Mesenchymal stem cell (in vitro differentiated cells and primary cell): ENCODE results near the gene CLVS2.

Experiments used
- DNase-seq: peaks from one replicate; pipeline ENCODE4 v3.0.0-alpha.2; 2013
- H2AFZ ChIP-seq: one replicate; pipeline ENCODE4 v1.6.1; 2013; ENCODE audit warnings: low read depth, mild to moderate bottlenecking, control low read depth, inconsistent platforms, low read length, moderate library complexity
- H2AK5ac ChIP-seq: 2 replicates; pipeline ENCODE4 v1.6.1; 2013; ENCODE audit warnings: low read length, moderate library complexity, mild to moderate bottlenecking, inconsistent platforms; ENCODE audit not compliant: severe bottlenecking
- H2BK120ac ChIP-seq: one replicate; pipeline ENCODE4 v1.6.1; 2013; ENCODE audit warnings: low read depth, mild to moderate bottlenecking, inconsistent platforms, low read length, moderate library complexity
- H2BK12ac ChIP-seq, 2 experiments: one replicate each; pipeline ENCODE4 v1.6.1; 2013; ENCODE audit warnings: inconsistent platforms in 2 of 2, low read length in 2 of 2, mild to moderate bottlenecking in 2 of 2, moderate library complexity in 2 of 2, control low read depth in 1 of 2
- H2BK15ac ChIP-seq: one replicate; pipeline ENCODE4 v1.6.1; 2013; ENCODE audit warnings: mild to moderate bottlenecking, low read depth, inconsistent platforms; ENCODE audit not compliant: poor library complexity, severe bottlenecking
- H2BK5ac ChIP-seq: 2 replicates; pipeline ENCODE4 v1.6.1; 2013; ENCODE audit warnings: low read depth, mild to moderate bottlenecking, low read length, control low read depth, inconsistent platforms; ENCODE audit not compliant: poor library complexity, severe bottlenecking
- H3K14ac ChIP-seq, 2 experiments: one replicate each; pipeline ENCODE4 v1.6.1; 2013; ENCODE audit warnings: inconsistent platforms in 2 of 2, low read length in 2 of 2, control low read depth in 1 of 2, mild to moderate bottlenecking in 1 of 2, moderate library complexity in 1 of 2
- H3K18ac ChIP-seq, 2 experiments: one replicate each; pipeline ENCODE4 v1.6.1; 2013; ENCODE audit warnings: inconsistent platforms in 2 of 2, low read length in 2 of 2, control low read depth in 1 of 2, low read depth in 1 of 2, mild to moderate bottlenecking in 1 of 2
- H3K23ac ChIP-seq, 2 experiments: one replicate each; pipeline ENCODE4 v1.6.1; 2013; ENCODE audit warnings: inconsistent platforms in 2 of 2, low read length in 2 of 2, mild to moderate bottlenecking in 2 of 2, moderate library complexity in 2 of 2, control low read depth in 1 of 2
- H3K27ac ChIP-seq: 2 replicates; pipeline ENCODE4 v1.5.1; 2013; ENCODE audit warnings: mild to moderate bottlenecking, moderate library complexity, low read length, control low read depth, inconsistent platforms; ENCODE audit not compliant: poor library complexity, severe bottlenecking
- H3K27me3 ChIP-seq, 2 experiments: 2 replicates each; pipeline versions ENCODE4 v1.6.1 to v1.7.0; 2013; ENCODE audit warnings: low read length in 2 of 2, mild to moderate bottlenecking in 2 of 2, moderate library complexity in 2 of 2, control low read depth in 1 of 2, inconsistent platforms in 1 of 2; ENCODE audit not compliant: control insufficient read depth in 1 of 2, insufficient read depth in 1 of 2
- H3K36me3 ChIP-seq, 2 experiments: 2 replicates each; pipeline versions ENCODE4 v1.6.1 to v1.7.0; 2013; ENCODE audit warnings: low read length in 2 of 2, control low read depth in 1 of 2, inconsistent platforms in 1 of 2, low read depth in 1 of 2, mild to moderate bottlenecking in 1 of 2; ENCODE audit not compliant: insufficient read depth in 2 of 2, control insufficient read depth in 1 of 2
- H3K4ac ChIP-seq, 2 experiments: one replicate each; pipeline ENCODE4 v1.6.1; 2013; ENCODE audit warnings: inconsistent platforms in 2 of 2, low read length in 2 of 2, mild to moderate bottlenecking in 2 of 2, moderate library complexity in 2 of 2, control low read depth in 1 of 2, low read depth in 1 of 2
- H3K4me1 ChIP-seq: 2 replicates; pipeline ENCODE4 v1.6.1; 2013; ENCODE audit warnings: low read depth, low read length, control low read depth; ENCODE audit not compliant: control insufficient read depth, insufficient read depth
- H3K4me2 ChIP-seq: 2 replicates; pipeline ENCODE4 v1.6.1; 2013; ENCODE audit warnings: low read length, mild to moderate bottlenecking, inconsistent platforms; ENCODE audit not compliant: poor library complexity, severe bottlenecking
- H3K4me3 ChIP-seq, 2 experiments: 2 replicates each; pipeline versions ENCODE4 v1.5.1 to v1.7.0; 2013; ENCODE audit warnings: low read length in 2 of 2, mild to moderate bottlenecking in 2 of 2, control low read depth in 1 of 2, low read depth in 1 of 2; ENCODE audit not compliant: insufficient read depth in 1 of 2
- H3K79me1 ChIP-seq: replicated peaks from 2 replicates; pipeline ENCODE4 v1.6.1; 2013; ENCODE audit warnings: mild to moderate bottlenecking, control low read depth, low read length, inconsistent platforms; ENCODE audit not compliant: poor library complexity, severe bottlenecking
- H3K9ac ChIP-seq: 2 replicates; pipeline ENCODE4 v1.7.0; 2013; ENCODE audit warnings: mild to moderate bottlenecking, low read length, moderate library complexity
- H3K9me3 ChIP-seq: 2 replicates; pipeline ENCODE4 v1.7.0; 2013; ENCODE audit warnings: mild to moderate bottlenecking, low read length; ENCODE audit not compliant: control insufficient read depth
- H4K8ac ChIP-seq: one replicate; pipeline ENCODE4 v1.6.1; 2013; ENCODE audit warnings: inconsistent platforms, mild to moderate bottlenecking, low read length, moderate library complexity
- H4K91ac ChIP-seq: one replicate; pipeline ENCODE4 v1.6.1; 2013; ENCODE audit warnings: mild to moderate bottlenecking, low read length, inconsistent platforms
- WGBS: methylation state at CpG from one replicate; pipeline ENCODE4 v1.1.7; 2013; ENCODE audit warnings: mixed read lengths; 5-methylcytosine and 5-hydroxymethylcytosine counted together

Gene CLVS2

GRCh38 chr6:123036648-123037047, 40.6 kb downstream of the CLVS2 start:
- Histone ChIP-seq H2BK12ac (no peak overlapping the region), H3K9me3 (no peaks in the 10 kb centered on the region), H4K91ac (no peak overlapping the region), H2BK5ac (no peak overlapping the region), H2BK120ac (no peak overlapping the region), H2AFZ (no peak overlapping the region), H3K4ac (no peak overlapping the region), H3K27ac (no peak overlapping the region), H2AK5ac (no peak overlapping the region), H3K27me3 (no peaks in the 10 kb centered on the region), H3K4me2 (no peak overlapping the region), H3K23ac (no peak overlapping the region), H3K18ac (no peak overlapping the region), H3K4me1 (no peaks in the 10 kb centered on the region), H3K4me3 (no peak overlapping the region), H3K9ac (no peak overlapping the region), H3K79me1 (no peaks in the 10 kb centered on the region), H4K8ac (no peak overlapping the region), H3K36me3 (no peaks in the 10 kb centered on the region), H2BK15ac (no peak overlapping the region), H3K14ac (no peak overlapping the region)
- WGBS, result 71% methylated on average over 1 of the region's 3 CpGs
- DNase-seq, result no peak

GRCh38 chr6:123039431-123039830, 43.4 kb downstream of the CLVS2 start:
- Histone ChIP-seq H3K4me3 (no peak overlapping the region), H4K8ac (no peak overlapping the region), H2BK12ac (no peak overlapping the region), H2AFZ (no peak overlapping the region), H2BK120ac (no peak overlapping the region), H3K9me3 (no peaks in the 10 kb centered on the region), H3K4me2 (no peak overlapping the region), H3K4ac (no peak overlapping the region), H3K4me1 (no peaks in the 10 kb centered on the region), H2BK15ac (no peak overlapping the region), H3K27ac (no peak overlapping the region), H3K23ac (no peak overlapping the region), H3K27me3 (no peaks in the 10 kb centered on the region), H3K36me3 (no peaks in the 10 kb centered on the region), H4K91ac (no peak overlapping the region), H3K9ac (no peak overlapping the region), H3K14ac (no peak overlapping the region), H2AK5ac (no peak overlapping the region), H3K79me1 (no peaks in the 10 kb centered on the region), H2BK5ac (no peak overlapping the region), H3K18ac (no peak overlapping the region)
- no peak for DNase-seq
- 89% methylated on average over 2 of the region's 3 CpGs for WGBS

GRCh38 chr6:123042401-123042800, 46.4 kb downstream of the CLVS2 start:
- H3K18ac ChIP-seq, result no peak overlapping the region
- H2BK120ac ChIP-seq, result no peak overlapping the region
- no peak overlapping the region for H3K14ac ChIP-seq
- no peak overlapping the region for H3K4ac ChIP-seq
- DNase-seq, result no peak
- no peak overlapping the region for H3K27ac ChIP-seq
- H3K4me2 ChIP-seq, result no peak overlapping the region
- no peak overlapping the region for H2BK5ac ChIP-seq
- H2AFZ ChIP-seq, result no peak overlapping the region
- H2BK12ac ChIP-seq, result no peak overlapping the region
- H3K36me3 ChIP-seq, result no peaks in the 10 kb centered on the region
- H4K91ac ChIP-seq, result no peak overlapping the region
- 65% methylated on average over 1 of the region's 2 CpGs for WGBS
- no peak overlapping the region for H3K23ac ChIP-seq
- H3K27me3 ChIP-seq, result no peaks in the 10 kb centered on the region
- no peaks in the 10 kb centered on the region for H3K79me1 ChIP-seq
- H3K9ac ChIP-seq, result no peak overlapping the region
- no peak overlapping the region for H4K8ac ChIP-seq
- H3K9me3 ChIP-seq, result no peaks in the 10 kb centered on the region
- H2AK5ac ChIP-seq, result no peak overlapping the region
- H3K4me1 ChIP-seq, result no peaks in the 10 kb centered on the region
- H2BK15ac ChIP-seq, result no peak overlapping the region
- H3K4me3 ChIP-seq, result no peak overlapping the region

- Histone ChIP-seq H3K9me3 (no peaks in the 10 kb centered on the region), H2BK15ac (no peak overlapping the region), H3K27ac (no peak overlapping the region), H2AFZ (no peak overlapping the region), H3K79me1 (no peaks in the 10 kb centered on the region), H3K23ac (no peak overlapping the region), H3K4ac (no peak overlapping the region), H4K91ac (no peak overlapping the region), H3K36me3 (no peaks in the 10 kb centered on the region), H2BK120ac (no peak overlapping the region), H3K4me3 (no peak overlapping the region), H2BK5ac (no peak overlapping the region), H3K18ac (no peak overlapping the region), H3K9ac (no peak overlapping the region), H3K4me2 (no peak overlapping the region), H2AK5ac (no peak overlapping the region), H4K8ac (no peak overlapping the region), H2BK12ac (no peak overlapping the region), H3K27me3 (no peaks in the 10 kb centered on the region), H3K14ac (no peak overlapping the region), H3K4me1 (no peaks in the 10 kb centered on the region)
- no peak for DNase-seq
- 55% methylated on average over 3 of the region's 3 CpGs for WGBS
Observed at GRCh38 chr6:123044341-123044860, 48.4 kb downstream of the CLVS2 start.
